ENCODE results near the gene VASP.

- TF ChIP-seq CTCF (conservative IDR thresholded peaks at IDR 0.05 in 1 of 2, IDR thresholded peaks at IDR 0.05 in 1 of 2; ENCODE audit: low read depth in 1 of 2, low read length in 2 of 2) (no peak), EZH2 (IDR thresholded peaks at IDR 0.05; ENCODE audit: low read length, missing control alignments) (no peak)
These were observed 1.8 kb downstream of the VASP start for GRCh38 chr19:45508861-45509691.

Measured in fibroblast of lung (primary cell).